GM19025 (cell line): ENCODE measurements around the gene OLFML2A.

Experiments used
- ATAC-seq: cut with Tn5 transposase; IDR thresholded peaks from one replicate; pipeline ENCODE4 v1.9.1; 2021; ENCODE audit warnings: mild to moderate bottlenecking, low read depth, moderate library complexity; ENCODE audit not compliant: unreplicated experiment

The OLFML2A gene

DNA sequence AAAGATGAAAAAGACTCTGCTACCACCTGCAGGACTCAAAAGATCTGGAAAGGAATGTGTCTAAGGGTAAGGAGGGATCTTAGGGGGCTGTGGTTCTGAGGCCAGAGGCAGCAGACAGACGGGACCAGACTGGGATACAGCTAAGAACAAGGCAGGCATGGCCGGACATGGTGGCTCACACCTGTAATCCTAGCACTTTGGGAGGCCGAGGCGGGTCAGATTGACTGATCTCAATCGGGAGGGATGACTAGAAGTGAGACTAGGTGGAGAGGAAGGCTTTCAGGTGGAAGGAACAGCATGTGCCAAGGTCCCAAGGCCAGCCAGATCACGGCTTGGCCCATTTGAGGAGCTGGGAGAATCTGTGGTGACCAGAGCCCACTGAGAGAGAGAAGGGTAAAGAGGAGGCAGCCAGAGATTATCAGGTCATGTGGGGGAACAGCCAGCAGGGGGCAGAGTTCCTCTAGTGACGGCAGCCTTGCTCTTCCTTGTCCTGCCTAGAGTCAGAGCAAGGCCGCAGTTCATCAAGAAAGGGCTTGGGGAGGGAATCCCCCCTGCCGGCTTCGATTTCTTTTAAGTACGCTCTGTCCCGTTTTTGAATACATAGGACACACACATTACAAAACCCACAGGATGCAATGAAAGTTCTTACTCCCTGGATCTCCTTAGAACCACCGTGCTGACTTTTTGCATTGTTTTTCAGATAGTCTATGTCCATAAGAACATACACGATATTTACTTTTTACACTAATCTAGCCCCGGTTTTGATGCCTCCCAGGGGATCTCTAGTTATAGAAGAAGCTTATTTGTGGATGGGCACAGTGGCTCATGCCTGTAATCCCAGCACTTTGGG, 2.6 kb upstream of the OLFML2A start:
- ATAC-seq = no peak

DNA sequence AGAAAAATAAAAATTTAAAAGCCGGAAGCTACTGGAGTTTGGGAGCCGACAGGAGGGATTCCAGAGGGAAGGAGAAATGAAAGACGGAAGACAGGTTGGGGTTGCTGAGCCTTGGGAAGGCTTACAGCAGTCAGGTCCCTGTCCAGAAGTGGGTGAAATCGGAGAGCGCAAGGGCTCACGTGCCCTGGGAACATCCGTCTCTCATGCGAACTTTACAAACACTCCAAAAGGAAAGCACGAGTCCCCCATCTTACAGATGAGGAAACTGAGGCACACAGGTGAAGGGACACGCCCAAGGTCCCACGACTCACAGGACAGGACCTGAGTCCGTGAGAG, 347 bp upstream of the OLFML2A start:
- ATAC-seq = no peak

DNA sequence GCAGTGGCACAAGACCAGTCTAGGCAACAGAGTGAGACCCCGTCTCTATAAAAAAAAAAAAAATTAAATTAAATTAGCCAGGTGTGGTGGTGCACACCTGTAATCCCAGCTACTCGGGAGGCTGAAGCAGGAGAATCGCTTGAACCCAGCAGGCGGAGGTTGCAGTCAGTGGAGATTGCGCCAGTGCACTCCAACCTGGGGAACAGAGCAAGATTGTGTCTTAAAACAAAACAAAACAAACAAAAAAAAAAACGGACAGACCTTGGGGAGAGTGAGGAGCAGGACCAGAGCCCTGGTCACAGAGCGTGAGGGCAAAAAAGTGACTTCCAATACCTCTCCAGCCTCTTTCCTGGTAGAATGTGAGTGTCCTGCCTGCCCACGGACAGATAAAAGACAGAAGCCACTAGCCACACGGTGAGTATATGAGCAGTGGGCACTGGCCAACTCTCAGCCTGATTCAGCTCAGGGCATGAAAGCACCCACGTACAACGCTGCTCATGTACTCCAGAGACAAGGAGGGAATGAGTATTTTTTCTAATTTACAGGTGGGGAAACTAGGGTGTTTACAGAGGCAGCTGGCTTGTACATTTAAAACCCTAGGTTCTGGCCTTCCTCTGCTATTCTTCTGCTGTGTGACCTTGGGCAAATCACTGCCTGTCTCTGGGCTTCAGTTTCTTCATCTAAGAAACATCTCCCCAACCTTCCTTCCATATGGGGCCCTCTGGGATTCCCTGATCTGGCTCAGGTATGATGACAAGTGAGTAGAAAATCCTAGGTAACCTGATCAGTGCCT, 1.8 kb downstream of the OLFML2A start:
- no peak for ATAC-seq

DNA sequence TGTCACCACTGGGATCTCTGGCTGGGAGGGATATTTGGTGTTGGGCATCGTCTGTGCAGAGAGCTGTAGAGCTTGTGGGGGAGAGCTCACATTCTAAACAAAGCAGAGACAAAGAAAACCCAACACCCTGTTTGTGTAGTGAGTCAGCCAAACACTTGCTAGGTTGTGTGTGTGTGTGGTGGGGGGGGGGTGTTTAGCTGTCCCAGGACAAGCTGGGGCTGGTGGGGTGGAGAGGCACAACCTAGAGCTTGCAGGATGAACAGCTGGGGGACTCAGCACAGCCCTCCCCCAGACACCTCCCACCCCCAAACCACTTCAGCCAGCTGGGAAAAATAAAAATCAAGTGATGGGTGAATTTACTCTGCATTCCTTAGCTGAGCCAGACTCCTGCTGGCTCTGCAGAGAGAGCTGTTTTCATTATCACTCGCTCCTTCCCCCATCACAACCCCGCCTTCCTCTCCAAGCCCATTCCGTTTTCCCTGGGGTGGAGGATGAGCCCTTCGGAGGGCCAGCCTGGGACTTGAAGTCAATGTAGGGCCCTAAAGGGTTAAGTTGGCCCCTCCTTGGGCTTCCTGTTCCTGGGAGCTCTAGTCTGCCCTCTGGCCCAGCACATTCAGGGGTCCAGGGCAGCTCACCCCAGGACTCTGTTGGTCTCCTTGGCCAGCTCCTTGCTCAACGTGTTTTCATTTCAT, 2.6 kb downstream of the OLFML2A start:
- no peak for ATAC-seq

DNA sequence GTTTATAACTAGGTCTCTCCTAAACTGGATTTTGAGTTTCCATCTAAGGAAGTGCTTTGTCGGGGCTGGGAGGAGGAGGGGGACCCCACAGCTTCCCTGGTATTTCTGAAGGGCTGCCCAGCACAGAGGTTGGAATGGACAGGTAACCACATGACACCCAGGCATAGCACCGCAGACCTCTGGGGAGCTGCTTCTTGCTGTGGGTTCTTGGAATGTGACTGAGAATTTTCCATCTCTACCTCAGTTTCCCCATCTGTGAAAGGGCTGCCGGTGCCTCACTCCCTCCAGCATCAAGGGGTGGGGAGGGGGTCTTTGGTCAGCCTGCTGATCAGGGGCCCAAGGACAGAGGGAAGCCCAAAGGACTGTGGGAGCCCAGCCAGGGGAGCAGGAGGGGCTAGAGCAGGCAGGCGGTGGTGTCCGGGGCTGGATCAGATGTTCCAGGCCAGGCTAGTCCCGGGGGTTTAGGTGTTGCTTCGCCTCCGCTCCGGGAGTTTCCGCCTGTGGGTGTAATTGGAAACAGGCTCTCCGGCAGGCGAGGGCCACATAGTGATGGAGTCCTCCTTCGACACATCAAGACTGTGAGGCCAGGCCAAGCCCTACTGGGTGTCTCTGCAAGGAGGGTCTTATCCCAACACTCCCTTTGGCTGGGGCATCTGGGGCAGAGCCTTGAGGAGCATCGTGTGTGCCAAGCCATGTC, 3.3 kb downstream of the OLFML2A start:
- ATAC-seq = no peak

DNA sequence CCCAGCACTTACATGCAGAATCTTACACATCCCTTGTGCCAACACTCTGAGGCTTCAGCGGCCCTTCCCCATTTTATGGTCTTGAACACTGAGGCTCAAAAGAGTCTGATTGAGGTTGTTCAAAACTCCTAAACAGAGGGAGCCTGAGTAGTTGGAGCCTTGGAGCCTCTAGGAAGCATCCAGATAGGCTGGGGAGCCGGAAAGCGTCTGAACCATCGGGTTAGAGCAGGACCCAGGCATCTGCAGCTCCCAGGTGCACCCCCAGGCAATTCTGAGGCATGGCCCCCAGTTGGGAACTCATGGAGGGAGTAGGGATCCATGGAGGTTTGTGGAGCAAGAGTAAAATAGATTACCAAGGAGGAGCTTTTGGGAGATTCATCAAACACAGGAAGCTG, 3.8 kb downstream of the OLFML2A start:
- ATAC-seq = no peak

DNA sequence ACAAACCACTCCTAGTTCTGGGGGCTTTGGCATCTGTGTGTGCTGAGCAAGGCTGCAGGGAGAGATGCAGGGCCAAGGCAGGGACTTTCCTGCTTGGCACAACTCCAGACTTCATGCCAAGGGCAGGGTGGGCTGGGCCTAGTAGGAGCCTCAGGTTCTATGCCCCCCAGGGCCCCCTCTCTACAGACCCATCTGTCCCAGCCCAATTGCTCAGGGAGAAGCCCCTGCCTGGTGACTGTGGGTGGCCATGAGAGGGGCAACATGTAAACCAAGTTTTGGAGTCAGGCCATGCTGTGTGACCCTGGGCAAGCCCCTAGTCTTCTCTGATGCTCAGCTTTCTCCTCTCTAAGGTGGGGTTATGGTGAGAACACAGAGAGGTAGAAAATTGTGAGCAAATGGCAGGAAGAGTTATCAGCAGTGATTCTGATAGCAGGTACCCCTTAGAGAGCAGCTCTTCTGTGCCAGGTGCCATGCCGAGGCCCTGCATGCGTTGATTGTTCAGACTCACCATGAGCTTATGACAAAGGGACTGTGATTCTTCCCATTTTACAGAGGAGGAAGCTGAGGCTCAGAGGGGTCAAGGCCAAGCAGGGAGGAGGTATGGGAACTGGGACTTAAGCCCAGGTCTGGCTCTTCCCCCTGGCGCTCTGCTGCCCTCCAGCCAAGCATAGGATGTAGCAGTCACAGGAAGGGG, 5.2 kb downstream of the OLFML2A start:
- no peak for ATAC-seq

DNA sequence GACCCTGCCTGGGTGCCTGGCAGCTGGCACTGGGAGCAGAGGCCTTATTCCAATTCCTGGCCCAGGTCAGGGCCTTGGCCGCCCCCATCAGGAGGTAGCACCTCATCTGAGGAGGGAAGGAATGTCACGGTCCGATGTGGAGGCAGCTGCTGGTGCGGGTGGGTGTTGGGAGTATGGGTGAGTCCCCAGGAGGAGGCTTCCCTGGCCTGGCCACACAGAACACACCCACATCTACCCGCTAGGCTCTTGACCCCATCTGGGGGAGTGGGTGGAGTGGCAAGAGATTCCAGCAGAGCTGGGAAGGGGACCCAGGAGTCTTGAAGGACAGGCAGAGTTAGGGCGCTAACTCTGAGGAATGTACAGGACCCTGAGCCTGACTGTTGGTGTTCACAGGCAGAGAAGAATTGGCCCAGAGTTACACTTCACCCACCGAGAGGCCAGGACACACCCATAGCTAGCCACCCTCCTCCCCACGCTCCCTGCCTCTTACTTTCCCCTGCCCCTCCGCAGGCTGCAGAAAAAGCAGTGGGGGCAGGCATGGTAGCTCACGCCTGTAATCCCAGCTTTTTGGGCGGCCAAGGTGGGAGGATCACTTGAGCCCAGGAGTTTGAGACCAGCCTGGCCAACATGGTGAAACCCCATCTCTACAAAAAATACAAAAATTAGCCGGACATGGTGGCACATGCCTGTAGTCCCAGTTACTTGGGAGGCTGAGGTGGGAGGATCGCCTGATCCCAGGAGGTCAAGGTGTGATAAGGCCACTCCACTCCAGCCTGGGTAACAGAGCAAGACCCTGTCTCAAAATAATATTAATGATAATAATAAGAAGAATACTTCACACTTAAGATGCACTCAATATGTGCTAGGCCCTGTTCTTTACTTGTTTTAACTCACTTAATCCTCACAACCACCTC, 6.0 kb downstream of the OLFML2A start:
- ATAC-seq = no peak

DNA sequence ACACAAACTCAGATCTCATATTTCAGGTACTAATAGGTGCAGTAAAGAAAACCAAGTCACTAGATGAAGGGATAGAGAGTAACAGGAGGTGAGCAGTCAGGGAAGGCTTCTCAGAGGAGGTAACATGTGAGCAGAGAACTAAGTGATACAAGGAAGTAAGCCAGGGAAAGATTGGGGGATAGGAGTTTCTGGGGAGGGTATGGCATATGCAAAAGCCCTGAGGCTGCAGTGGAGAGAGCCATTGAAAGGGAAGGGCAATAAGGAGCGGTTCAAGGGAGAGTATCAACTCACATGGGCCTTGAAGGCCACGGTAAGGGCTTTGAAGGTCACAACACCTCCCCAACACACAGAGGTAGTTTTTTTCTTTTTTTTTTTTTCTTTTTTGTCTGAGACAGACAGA, 6.9 kb downstream of the OLFML2A start:
- ATAC-seq = no peak

DNA sequence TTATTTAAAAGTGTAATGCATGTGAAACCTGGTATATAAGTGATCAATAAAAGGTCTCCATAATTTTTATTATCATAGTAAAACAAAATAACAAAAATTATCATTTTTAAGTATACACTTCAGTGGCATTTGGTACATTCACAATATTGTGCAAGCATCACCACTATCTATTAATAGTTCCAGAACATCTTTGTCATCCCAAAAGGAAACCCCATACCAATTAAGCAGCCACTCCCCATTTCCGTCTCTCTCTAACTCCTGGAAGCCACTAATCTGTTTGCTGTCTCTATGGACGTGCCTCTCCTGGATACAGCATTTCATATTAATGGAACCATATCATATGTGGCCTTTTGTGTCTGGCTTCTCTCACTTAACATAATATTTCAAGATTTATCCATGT, 7.6 kb downstream of the OLFML2A start:
- ATAC-seq = no peak

DNA sequence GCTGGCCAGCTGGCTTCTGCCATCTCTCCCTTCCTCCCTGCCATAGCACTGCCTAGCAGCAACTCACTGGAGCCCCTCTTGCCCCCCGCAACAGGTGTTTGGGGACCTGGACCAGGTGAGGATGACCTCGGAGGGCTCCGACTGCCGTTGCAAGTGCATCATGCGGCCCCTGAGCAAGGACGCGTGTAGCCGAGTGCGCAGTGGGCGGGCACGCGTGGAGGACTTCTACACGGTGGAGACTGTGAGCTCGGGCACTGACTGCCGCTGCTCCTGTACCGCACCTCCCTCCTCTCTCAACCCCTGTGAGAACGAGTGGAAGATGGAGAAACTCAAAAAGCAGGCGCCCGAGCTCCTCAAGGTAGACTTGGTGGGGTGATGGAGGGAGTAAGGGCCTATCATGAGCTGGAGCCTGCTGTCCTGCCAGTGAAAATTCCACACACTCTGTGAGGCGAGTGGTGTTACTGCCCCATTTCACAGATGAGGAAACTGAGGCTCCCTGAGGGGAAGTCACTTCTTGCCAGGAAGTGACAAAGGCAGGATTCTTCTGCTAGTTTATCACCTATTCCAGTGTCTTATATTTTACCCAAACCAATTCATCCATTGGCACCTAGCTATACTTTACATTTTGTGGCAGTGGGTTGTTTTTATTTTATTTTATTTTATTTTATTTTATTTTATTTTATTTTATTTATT, 10.1 kb downstream of the OLFML2A start:
- ATAC-seq = no peak

DNA sequence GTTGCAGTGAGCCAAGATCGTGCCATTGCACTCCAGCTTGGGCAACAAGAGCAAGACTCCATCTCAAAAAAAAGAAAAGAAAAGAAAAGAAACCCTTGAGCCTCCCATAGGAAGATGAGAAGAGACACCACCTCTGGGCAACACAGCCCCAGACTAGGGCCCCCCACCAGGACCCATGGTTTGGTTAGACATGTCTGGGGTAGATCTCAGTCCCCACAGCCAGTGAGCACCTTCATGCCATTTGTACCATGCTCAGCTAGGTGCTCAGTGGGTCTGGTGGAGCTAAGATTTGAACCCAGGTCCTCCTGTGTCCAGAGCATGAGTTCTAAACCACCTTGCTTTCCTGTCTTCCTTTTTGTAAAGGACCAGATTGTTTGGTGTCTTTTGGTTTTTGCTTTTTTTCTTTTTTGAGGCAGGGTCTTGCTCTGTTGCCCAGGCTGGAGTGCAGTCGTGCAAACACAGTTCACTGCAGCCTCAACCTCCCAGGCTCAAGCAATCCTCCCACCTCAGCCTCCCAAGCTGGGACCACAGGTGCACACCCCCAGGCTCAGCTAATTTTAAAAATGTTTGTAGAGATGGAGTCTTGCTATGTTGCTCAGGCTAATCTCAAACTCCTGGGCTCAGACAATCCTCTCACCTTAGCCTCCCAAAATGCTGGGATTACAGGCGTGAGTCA, 11.7 kb downstream of the OLFML2A start:
- ATAC-seq = no peak

DNA sequence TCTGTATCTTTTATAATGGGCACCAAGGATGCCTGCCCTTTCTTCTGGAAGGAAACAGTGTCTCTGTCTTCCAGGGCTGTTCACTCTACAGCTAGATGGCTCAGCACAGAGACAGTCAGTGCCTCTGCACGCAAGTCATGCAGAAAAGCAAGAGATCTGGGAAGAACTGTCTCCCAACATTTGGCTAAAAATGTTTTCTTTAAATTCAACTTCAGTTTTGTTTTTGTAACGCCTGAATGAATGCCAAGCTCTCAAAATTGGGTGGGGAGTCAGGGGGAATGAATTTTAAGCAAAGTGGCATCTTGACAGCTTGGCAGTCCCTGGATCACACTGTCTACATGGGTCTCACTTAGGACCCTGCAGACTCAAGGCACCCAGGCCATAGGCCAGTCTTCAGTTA, 12.6 kb downstream of the OLFML2A start:
- ATAC-seq = no peak

DNA sequence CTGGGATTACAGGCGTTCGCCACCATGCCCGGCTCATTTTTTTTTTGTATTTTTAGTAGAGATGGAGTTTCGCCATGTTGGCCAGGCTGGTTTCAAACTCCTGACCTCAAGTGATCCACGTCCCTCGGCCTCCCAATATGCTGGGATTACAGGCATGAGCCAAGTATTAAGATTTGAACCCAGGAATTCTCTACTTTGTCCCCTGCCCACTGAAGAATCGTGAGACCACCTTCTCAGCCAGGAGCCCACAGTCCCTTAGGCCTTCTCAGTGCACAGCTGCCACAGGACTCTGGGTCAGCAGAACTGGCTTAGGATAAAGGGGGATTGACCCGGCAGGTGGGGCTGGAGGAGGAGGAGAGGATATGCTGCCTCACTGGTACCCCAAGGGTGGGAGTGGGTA, 13.4 kb downstream of the OLFML2A start:
- ATAC-seq = no peak

DNA sequence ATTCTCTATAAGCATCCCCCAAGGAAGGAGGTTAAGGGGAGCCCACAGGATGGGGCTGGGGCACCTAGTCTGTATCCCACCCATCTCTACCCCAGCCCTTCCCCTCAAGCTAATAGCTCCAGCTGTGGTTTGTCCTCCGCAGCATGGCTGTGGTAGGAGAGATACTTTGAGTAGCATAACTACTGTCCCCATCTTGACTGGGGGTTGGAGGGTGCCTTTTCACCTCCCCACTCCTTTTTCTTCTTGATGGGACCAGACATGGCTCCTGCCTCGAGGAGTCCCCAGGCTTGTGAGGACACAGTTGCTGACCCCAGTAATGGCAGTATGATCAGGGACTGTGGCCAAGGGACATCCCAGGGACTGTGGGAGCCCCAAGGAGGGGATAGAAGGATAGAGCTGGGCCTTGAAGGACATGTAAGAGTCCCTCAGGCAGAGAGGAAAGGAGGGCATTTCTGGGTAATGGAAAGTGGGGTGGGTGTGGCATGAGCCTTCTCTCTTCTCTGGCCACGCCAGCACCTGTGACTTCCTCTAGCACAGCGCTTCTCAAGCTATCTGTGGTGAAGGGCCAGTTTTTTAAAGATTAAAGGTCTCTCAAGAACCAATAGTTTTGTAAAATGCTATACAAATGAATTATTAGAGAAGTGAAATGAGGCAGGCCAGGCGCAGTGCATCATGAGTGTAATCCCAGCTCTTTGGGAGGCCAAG, 14.0 kb downstream of the OLFML2A start:
- ATAC-seq = no peak

DNA sequence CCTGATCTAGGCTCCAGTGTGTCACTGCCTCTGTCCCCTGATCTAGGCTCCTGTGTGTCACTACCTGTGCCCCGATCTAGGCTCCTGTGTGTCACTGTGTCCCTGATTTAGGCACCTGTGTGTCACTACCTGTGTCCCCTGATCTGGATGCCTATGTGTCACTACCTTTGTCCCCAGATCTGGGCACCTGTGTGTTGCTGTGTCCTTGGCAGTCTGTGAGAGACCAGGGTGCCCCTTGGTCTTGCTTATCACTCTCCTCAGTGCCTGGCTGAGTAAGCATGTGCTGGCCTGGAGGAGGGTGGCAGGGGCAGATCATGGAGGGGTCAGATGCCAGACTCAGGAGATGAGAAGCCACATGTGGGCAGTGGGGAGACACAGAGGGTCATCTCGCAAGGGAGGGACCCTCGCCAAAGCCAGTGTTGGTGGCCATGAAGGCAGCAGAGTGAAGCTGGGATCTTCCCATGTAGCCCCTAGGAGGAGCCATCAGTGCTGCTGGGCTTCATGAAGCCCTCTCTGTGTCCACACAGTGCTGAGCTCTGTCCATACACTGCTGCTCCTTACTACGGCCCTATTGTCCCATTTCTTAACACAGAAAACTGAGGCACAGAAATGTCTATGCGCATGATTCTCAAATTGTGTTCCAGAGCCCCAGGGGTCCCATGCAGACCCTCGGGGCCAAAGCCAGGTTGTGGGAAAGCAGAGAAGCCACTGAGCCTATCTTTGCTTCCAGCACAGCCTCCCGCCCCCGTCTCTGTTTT, 15.5 kb downstream of the OLFML2A start:
- ATAC-seq = no peak

DNA sequence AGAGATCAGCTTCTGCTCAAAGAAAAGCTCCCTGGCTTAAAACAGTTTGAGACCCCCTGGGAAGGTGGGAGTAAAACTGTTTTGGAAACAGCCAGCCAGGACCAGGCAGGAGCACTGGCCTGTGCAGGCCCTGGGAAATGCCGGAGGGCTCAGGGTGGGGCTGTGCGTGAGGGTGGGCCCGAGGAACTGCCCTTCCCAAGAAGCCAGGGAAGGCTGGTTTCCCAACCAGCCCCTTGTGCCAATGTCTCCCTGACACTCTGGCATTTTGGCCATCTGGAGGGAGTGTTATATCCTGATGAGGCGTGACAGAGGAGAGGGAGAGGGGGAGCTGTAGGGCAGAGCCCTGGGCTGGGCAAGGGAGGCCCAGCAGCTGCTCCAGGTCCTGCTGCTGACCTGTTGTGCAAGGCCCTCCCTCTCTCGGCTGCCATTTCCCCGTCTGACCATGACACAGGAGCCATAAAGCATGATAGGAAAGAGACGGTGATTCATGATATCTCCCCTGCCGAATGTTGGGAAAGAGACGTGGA, 16.1 kb downstream of the OLFML2A start:
- ATAC-seq = no peak
